Peyer's patch (tissue), 4 donors: Measurements from ENCODE around the gene TBC1D2B.

Experiments
- POLR2A ChIP-seq, 2 donors: fragments of 450-650 bp; IDR thresholded peaks; one replicate each; pipeline ENCODE4 v1.5.1; 2017; ENCODE audit warnings: antibody characterized with exemption in 2 of 2, mild to moderate bottlenecking in 2 of 2, moderate library complexity in 2 of 2
- TF ChIP-seq, protein P1 (sequence below), 6 experiments: fragments of 450-650 bp in 4 of 6; fragments of 200-600 bp in 2 of 6; sonication (generic) in 1 of 6; IDR thresholded peaks; one replicate each; pipeline ENCODE4 v1.5.1; 2017 to 2019; ENCODE audit warnings: antibody characterized with exemption in 6 of 6, mild to moderate bottlenecking in 3 of 6, moderate library complexity in 1 of 6

DNA sequence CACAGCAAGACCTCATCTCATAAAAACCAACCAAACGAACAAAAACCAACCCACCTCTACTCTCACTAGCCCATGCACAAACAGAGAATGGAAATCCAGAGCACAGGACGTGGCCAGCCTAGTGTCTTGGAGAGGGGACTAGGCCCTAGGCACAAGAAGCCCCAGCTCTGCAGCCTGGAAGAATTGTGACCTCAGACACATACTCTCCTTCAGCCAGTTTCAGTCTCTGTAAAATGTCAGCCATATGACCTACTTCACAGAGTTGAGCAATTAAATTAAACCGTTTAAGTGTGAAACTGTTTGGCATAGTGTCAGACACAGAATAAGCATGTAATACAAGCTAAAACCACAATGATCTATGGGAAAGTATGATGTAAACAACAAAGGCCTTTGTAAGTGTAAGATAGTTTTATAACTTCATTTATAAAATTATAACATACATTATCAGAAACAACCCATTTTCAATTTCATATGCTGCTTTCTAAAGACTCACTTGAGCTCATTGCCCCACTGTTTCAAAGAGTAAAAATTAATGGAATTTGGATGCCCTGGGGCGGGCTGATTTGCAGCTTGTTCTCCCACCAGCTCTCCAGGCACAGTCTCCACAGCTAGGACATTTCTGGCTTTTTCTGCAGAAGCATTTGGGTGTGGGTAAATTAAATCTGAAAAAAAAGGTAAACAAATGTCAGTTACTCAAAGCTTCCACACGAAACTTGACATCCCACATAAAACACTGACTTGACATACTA is 32.9 kb downstream of the TBC1D2B start:
- TF ChIP-seq, protein P1, sequence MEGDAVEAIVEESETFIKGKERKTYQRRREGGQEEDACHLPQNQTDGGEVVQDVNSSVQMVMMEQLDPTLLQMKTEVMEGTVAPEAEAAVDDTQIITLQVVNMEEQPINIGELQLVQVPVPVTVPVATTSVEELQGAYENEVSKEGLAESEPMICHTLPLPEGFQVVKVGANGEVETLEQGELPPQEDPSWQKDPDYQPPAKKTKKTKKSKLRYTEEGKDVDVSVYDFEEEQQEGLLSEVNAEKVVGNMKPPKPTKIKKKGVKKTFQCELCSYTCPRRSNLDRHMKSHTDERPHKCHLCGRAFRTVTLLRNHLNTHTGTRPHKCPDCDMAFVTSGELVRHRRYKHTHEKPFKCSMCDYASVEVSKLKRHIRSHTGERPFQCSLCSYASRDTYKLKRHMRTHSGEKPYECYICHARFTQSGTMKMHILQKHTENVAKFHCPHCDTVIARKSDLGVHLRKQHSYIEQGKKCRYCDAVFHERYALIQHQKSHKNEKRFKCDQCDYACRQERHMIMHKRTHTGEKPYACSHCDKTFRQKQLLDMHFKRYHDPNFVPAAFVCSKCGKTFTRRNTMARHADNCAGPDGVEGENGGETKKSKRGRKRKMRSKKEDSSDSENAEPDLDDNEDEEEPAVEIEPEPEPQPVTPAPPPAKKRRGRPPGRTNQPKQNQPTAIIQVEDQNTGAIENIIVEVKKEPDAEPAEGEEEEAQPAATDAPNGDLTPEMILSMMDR (IDR thresholded peaks at IDR 0.05) = peak in 1 of 6 experiments; percentile 1
- no peak for TF ChIP-seq POLR2A (IDR thresholded peaks at IDR 0.05)
